Right lobe of liver (tissue), 4 donors: ENCODE measurements around the gene DLGAP3.
"Not testable (repeated sequence)": the region's sequence is repeated elsewhere in the genome, so short reads cannot be mapped to it uniquely, and the experiment has no call there.

ENCODE experiments used
- POLR2A ChIP-seq: fragments of 450-650 bp; IDR thresholded peaks from one replicate; pipeline ENCODE4 v1.6.1; 2017; ENCODE audit warnings: antibody characterized with exemption, mild to moderate bottlenecking
- TF ChIP-seq, protein P1 (sequence below), 4 donors: fragments of 200-600 bp in 3 of 4; fragments of 450-650 bp in 1 of 4; IDR thresholded peaks; one replicate each; pipeline versions ENCODE4 v1.5.1 to v1.8.0; 2016 to 2022; ENCODE audit warnings: antibody characterized with exemption in 4 of 4, mild to moderate bottlenecking in 2 of 4
- donor health status: DM: no; HTN: no; CAD: no.
- donor health status: DM: no; HTN: no; CAD: no.
- donor health status: DM: no; HTN: yes; CAD: no.

GRCh38 chr1:34968297-34968696 is 38.8 kb upstream of the DLGAP3 start:
- TF ChIP-seq, protein P1, sequence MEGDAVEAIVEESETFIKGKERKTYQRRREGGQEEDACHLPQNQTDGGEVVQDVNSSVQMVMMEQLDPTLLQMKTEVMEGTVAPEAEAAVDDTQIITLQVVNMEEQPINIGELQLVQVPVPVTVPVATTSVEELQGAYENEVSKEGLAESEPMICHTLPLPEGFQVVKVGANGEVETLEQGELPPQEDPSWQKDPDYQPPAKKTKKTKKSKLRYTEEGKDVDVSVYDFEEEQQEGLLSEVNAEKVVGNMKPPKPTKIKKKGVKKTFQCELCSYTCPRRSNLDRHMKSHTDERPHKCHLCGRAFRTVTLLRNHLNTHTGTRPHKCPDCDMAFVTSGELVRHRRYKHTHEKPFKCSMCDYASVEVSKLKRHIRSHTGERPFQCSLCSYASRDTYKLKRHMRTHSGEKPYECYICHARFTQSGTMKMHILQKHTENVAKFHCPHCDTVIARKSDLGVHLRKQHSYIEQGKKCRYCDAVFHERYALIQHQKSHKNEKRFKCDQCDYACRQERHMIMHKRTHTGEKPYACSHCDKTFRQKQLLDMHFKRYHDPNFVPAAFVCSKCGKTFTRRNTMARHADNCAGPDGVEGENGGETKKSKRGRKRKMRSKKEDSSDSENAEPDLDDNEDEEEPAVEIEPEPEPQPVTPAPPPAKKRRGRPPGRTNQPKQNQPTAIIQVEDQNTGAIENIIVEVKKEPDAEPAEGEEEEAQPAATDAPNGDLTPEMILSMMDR (IDR thresholded peaks at IDR 0.05) = not testable (repeated sequence)
- not testable (repeated sequence) for TF ChIP-seq POLR2A
